Mesendoderm (in vitro differentiated cells): ENCODE measurements around the gene MPC1.

Experiments used
- DNase-seq: peaks from one replicate; pipeline ENCODE4 v3.0.0; 2013
- H2AK5ac ChIP-seq: 2 replicates; pipeline ENCODE4 v1.6.1; 2013; ENCODE audit warnings: low read length, inconsistent platforms
- H2BK120ac ChIP-seq: 2 replicates; pipeline ENCODE4 v1.6.1; 2013; ENCODE audit warnings: low read depth, mild to moderate bottlenecking, low read length, moderate library complexity, mixed read lengths
- H2BK15ac ChIP-seq: replicated peaks from 2 replicates; pipeline ENCODE4 v1.6.1; 2013; ENCODE audit warnings: low read depth, mild to moderate bottlenecking, moderate library complexity
- H2BK5ac ChIP-seq: 2 replicates; pipeline ENCODE4 v1.6.1; 2013; ENCODE audit warnings: low read length, inconsistent platforms
- H3K18ac ChIP-seq: 2 replicates; pipeline ENCODE4 v1.6.1; 2013; ENCODE audit warnings: mild to moderate bottlenecking, low read length, mixed read lengths
- H3K23ac ChIP-seq: one replicate; pipeline ENCODE4 v1.6.1; 2013; ENCODE audit warnings: low read length
- H3K27ac ChIP-seq: 2 replicates; pipeline ENCODE4 v1.5.1; 2013; ENCODE audit warnings: low read depth, mild to moderate bottlenecking, inconsistent platforms, low read length, moderate library complexity
- H3K27me3 ChIP-seq: 2 replicates; pipeline ENCODE4 v1.6.1; 2013; ENCODE audit warnings: low read length, control low read depth, mild to moderate bottlenecking, inconsistent platforms; ENCODE audit not compliant: insufficient read depth, poor library complexity
- H3K36me3 ChIP-seq: 2 replicates; pipeline ENCODE4 v1.6.1; 2013; ENCODE audit warnings: low read length, inconsistent platforms; ENCODE audit not compliant: control insufficient read depth, insufficient read depth
- H3K4ac ChIP-seq: one replicate; pipeline ENCODE4 v1.6.1; 2013; ENCODE audit warnings: low read depth, mild to moderate bottlenecking, low read length, moderate library complexity
- H3K4me1 ChIP-seq: 2 replicates; pipeline ENCODE4 v1.6.1; 2013; ENCODE audit warnings: low read depth, low read length, inconsistent platforms; ENCODE audit not compliant: control insufficient read depth
- H3K4me2 ChIP-seq: 2 replicates; pipeline ENCODE4 v1.6.1; 2013; ENCODE audit warnings: low read length
- H3K4me3 ChIP-seq: 2 replicates; pipeline ENCODE4 v1.5.1; 2013; ENCODE audit warnings: mild to moderate bottlenecking, low read length
- H3K56ac ChIP-seq: one replicate; pipeline ENCODE4 v1.6.1; 2013; ENCODE audit warnings: low read length
- H3K79me1 ChIP-seq: 2 replicates; pipeline ENCODE4 v1.6.1; 2013; ENCODE audit warnings: low read length, inconsistent platforms
- H3K79me2 ChIP-seq: 2 replicates; pipeline ENCODE4 v1.6.1; 2013; ENCODE audit warnings: mild to moderate bottlenecking, low read length; ENCODE audit not compliant: control insufficient read depth, insufficient read depth
- H3K9ac ChIP-seq: 2 replicates; pipeline ENCODE4 v1.6.1; 2013; ENCODE audit warnings: low read length, inconsistent platforms
- H4K5ac ChIP-seq: one replicate; pipeline ENCODE4 v1.6.1; 2013; ENCODE audit warnings: low read length
- H4K8ac ChIP-seq: one replicate; pipeline ENCODE4 v1.6.1; 2013; ENCODE audit warnings: low read depth, mild to moderate bottlenecking, control low read depth, low read length, moderate library complexity
- WGBS: extraction: QIAGEN DNeasy Blood & Tissue Kit; methylation state at CpG from one replicate; pipeline ENCODE4 v1.1.7; 2013; ENCODE audit warnings: low lambda C conversion rate, missing lambda C conversion rate; ENCODE audit not compliant: insufficient coverage; ENCODE audit errors: extremely low coverage; 5-methylcytosine and 5-hydroxymethylcytosine counted together

MPC1 gene

DNA sequence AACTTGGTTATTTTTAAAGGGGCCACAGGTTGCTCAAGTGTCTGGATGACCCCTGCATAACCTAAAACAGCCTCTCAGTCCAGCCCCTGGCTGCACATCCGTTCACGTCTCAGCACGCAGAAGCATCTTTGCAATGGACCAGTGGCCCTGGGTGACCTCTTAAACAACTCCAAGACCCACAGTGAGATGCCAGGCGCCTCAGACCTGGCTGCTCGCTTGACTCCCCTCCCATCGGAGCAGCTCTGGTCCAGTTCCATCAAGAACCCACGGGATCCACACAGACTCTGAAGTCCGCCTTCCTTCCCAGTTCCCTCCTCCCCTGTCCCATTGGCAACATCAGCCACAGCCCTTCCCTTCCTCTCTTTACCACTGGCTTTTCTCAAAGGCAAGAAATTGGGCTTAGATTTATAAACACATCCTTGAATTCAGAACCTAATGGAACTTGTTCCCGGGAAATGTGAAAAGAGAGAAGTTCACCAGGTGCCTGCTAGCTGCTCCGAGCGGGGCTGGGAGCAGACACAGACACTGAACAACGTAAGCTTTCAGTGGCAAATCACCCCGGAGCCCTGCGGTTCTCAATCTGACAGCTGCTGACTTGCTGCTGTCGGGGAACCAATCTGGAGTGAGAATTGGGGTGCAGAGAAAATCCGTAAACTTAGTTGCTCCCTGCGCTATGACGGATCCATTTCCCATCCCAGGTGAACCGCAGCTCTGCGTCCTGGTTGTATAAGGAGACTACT lies 39.6 kb upstream of the MPC1 start:
- Histone ChIP-seq H3K4me3 (no peak overlapping the region), H2BK5ac (no peak overlapping the region), H3K18ac (no peak overlapping the region), H2BK15ac (no peak overlapping the region), H2BK120ac (no peak overlapping the region), H4K8ac (no peak overlapping the region), H3K36me3 (peaks cover 2% of the 10 kb centered on the region), H3K9ac (no peak overlapping the region), H3K27ac (no peak overlapping the region), H2AK5ac (no peak overlapping the region), H3K23ac (no peak overlapping the region), H3K56ac (no peak overlapping the region), H3K27me3 (no peaks in the 10 kb centered on the region), H3K79me1 (no peaks in the 10 kb centered on the region), H3K4ac (no peak overlapping the region), H4K5ac (no peak overlapping the region), H3K79me2 (no peaks in the 10 kb centered on the region), H3K4me1 (no peaks in the 10 kb centered on the region), H3K4me2 (no peak overlapping the region)
- DNase-seq: no peak
- WGBS: no CpG with 5 or more reads among the region's 20 CpGs

DNA sequence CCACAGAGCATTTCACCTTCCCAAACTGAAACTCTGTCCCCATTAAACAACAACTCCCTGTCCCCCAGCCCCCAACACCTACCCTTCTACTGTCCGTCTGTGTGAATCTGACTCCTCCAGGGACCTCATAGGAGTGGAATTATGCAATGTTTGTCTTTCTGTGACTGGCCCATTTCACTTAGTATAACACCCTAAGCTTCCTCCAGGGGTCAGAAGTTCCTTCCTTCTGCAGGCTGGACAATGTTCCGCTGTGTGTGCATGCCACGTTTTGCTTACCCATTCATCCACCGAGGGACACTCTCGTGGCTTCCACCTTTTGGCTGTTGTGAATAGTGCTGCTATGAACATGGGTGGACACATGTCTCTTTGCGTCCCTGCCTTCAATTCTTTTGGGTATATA lies 37.6 kb upstream of the MPC1 start:
- Histone ChIP-seq H2BK15ac (no peak overlapping the region), H3K36me3 (peaks cover 2% of the 10 kb centered on the region), H3K27me3 (no peaks in the 10 kb centered on the region), H3K27ac (no peak overlapping the region), H3K4me2 (no peak overlapping the region), H3K23ac (no peak overlapping the region), H3K56ac (no peak overlapping the region), H2BK120ac (no peak overlapping the region), H3K9ac (no peak overlapping the region), H3K4ac (no peak overlapping the region), H4K5ac (no peak overlapping the region), H2AK5ac (no peak overlapping the region), H3K18ac (no peak overlapping the region), H3K79me2 (no peaks in the 10 kb centered on the region), H2BK5ac (no peak overlapping the region), H3K4me3 (no peak overlapping the region), H3K4me1 (no peaks in the 10 kb centered on the region), H3K79me1 (no peaks in the 10 kb centered on the region), H4K8ac (no peak overlapping the region)
- no CpG with 5 or more reads among the region's 6 CpGs for WGBS
- no peak for DNase-seq

DNA sequence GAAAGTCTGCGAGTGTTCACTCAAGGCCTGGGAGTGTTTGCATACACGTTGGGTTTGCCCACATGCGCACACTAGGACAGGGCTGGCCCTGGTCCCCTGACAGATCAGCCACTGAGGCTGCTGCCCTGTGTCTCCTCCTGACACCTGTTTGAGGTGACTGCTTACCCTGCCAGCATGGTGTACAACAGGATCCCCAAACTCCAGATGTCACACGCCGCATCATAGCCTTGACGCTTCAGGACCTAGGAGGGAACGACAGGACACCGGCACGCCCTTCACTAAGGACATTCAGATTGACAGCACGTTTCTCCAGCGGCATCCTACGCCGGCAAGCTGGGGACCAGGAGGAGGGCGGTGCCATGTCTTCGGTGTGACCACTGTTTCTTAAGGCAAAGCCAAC lies 37.0 kb upstream of the MPC1 start:
- H3K27ac ChIP-seq: no peak overlapping the region
- no peak overlapping the region for H3K4ac ChIP-seq
- no peak overlapping the region for H4K8ac ChIP-seq
- H3K4me1 ChIP-seq: no peaks in the 10 kb centered on the region
- no peak overlapping the region for H2BK5ac ChIP-seq
- H2BK120ac ChIP-seq: no peak overlapping the region
- H3K9ac ChIP-seq: no peak overlapping the region
- H3K79me2 ChIP-seq: no peaks in the 10 kb centered on the region
- WGBS: no CpG with 5 or more reads among the region's 15 CpGs
- no peak overlapping the region for H4K5ac ChIP-seq
- H3K56ac ChIP-seq: no peak overlapping the region
- H2BK15ac ChIP-seq: no peak overlapping the region
- no peaks in the 10 kb centered on the region for H3K27me3 ChIP-seq
- no peak overlapping the region for H3K23ac ChIP-seq
- no peak overlapping the region for H3K4me3 ChIP-seq
- H3K18ac ChIP-seq: no peak overlapping the region
- peaks cover 2% of the 10 kb centered on the region for H3K36me3 ChIP-seq
- DNase-seq: no peak
- H3K79me1 ChIP-seq: no peaks in the 10 kb centered on the region
- H2AK5ac ChIP-seq: no peak overlapping the region
- H3K4me2 ChIP-seq: no peak overlapping the region

DNA sequence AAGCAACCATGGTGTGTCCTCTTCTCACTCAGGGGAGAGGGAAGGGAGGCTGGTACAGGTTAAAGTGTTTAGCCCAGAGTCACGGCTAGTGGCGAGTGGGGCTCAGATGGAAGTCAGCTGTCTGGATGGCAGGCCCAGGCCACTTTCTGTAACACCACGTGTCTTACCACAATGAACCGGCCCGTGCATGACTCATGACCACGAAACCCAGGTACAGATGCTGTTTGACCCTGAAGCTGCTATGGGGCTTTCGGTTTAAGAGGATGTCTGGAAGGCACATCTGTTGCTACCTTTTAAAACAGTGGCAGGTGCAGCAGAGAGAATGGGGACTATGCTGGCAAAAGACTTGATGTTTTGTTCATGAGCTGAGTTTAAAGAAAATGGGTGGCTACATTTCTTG lies 36.5 kb upstream of the MPC1 start:
- H3K18ac ChIP-seq: no peak overlapping the region
- no peak overlapping the region for H2AK5ac ChIP-seq
- H3K4me1 ChIP-seq: no peaks in the 10 kb centered on the region
- no peaks in the 10 kb centered on the region for H3K79me1 ChIP-seq
- H4K8ac ChIP-seq: no peak overlapping the region
- no peak overlapping the region for H3K23ac ChIP-seq
- H3K4ac ChIP-seq: no peak overlapping the region
- H3K27me3 ChIP-seq: no peaks in the 10 kb centered on the region
- DNase-seq: no peak
- no peak overlapping the region for H2BK120ac ChIP-seq
- WGBS: no CpG with 5 or more reads among the region's 7 CpGs
- no peak overlapping the region for H3K56ac ChIP-seq
- H3K4me3 ChIP-seq: no peak overlapping the region
- H2BK15ac ChIP-seq: no peak overlapping the region
- H4K5ac ChIP-seq: no peak overlapping the region
- no peak overlapping the region for H3K27ac ChIP-seq
- H3K79me2 ChIP-seq: no peaks in the 10 kb centered on the region
- H3K9ac ChIP-seq: no peak overlapping the region
- H3K4me2 ChIP-seq: no peak overlapping the region
- H2BK5ac ChIP-seq: no peak overlapping the region
- H3K36me3 ChIP-seq: peaks cover 2% of the 10 kb centered on the region

DNA sequence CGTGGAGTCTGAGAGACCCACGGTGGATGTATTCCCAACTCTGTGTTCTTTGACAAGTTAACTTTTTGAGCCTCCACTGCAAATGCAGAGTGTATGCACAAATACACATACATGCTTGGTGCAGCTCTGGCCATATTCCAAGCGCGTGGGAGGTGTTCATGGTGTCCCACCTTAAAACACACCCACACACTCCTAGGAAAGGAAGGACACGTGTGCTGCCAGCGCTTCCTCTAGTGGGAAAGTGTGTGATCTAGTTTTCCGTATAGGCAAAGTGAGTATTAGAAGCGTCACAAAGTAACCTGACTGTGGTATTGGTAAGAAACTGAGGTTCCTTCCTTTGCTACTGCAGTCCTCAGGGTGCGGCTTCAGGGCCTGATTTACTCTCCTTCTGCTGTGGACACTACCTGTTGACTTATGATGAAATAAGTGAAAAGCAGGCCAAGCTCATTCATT lies 36.0 kb upstream of the MPC1 start:
- no peak overlapping the region for H3K4me2 ChIP-seq
- H3K18ac ChIP-seq: no peak overlapping the region
- H3K4me3 ChIP-seq: no peak overlapping the region
- no peak overlapping the region for H4K5ac ChIP-seq
- H3K36me3 ChIP-seq: peaks cover 2% of the 10 kb centered on the region
- H3K27me3 ChIP-seq: no peaks in the 10 kb centered on the region
- H2BK15ac ChIP-seq: no peak overlapping the region
- H2BK120ac ChIP-seq: no peak overlapping the region
- H4K8ac ChIP-seq: no peak overlapping the region
- H3K56ac ChIP-seq: no peak overlapping the region
- no peak overlapping the region for H3K4ac ChIP-seq
- no peak overlapping the region for H3K27ac ChIP-seq
- H2BK5ac ChIP-seq: no peak overlapping the region
- H3K4me1 ChIP-seq: no peaks in the 10 kb centered on the region
- H3K79me1 ChIP-seq: no peaks in the 10 kb centered on the region
- DNase-seq: no peak
- H3K79me2 ChIP-seq: no peaks in the 10 kb centered on the region
- H2AK5ac ChIP-seq: no peak overlapping the region
- no CpG with 5 or more reads among the region's 9 CpGs for WGBS
- H3K9ac ChIP-seq: no peak overlapping the region
- no peak overlapping the region for H3K23ac ChIP-seq

DNA sequence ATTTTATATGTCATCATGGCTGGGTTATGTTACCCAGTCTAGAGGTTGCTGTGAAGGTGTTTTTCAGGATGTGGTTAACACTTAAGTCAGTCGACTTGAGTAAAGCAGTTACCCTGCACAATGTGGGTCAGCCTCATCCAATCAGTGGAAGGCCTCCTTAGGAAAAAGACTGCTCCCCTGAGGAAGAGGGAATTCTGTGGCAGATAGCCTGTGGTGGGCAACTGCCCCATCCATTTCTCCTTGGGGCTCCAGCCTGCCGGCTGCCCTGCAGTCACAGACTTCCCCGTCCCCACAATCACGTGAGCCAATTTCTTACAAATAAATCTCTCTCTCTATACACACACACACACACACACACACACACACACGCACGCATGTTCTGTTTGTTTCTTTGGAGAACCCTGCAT lies 34.5 kb upstream of the MPC1 start:
- H3K36me3 ChIP-seq: peaks cover 2% of the 10 kb centered on the region
- no peak overlapping the region for H4K8ac ChIP-seq
- no peaks in the 10 kb centered on the region for H3K79me2 ChIP-seq
- H4K5ac ChIP-seq: no peak overlapping the region
- H2AK5ac ChIP-seq: no peak overlapping the region
- no peak overlapping the region for H3K4ac ChIP-seq
- no peak overlapping the region for H3K56ac ChIP-seq
- no peak overlapping the region for H3K27ac ChIP-seq
- no peak overlapping the region for H2BK15ac ChIP-seq
- H2BK5ac ChIP-seq: no peak overlapping the region
- no peak overlapping the region for H3K9ac ChIP-seq
- no peaks in the 10 kb centered on the region for H3K4me1 ChIP-seq
- no peak overlapping the region for H3K23ac ChIP-seq
- H3K27me3 ChIP-seq: no peaks in the 10 kb centered on the region
- H2BK120ac ChIP-seq: no peak overlapping the region
- no peak overlapping the region for H3K18ac ChIP-seq
- no peak overlapping the region for H3K4me3 ChIP-seq
- no peak for DNase-seq
- WGBS: no CpG with 5 or more reads among the region's 6 CpGs
- no peak overlapping the region for H3K4me2 ChIP-seq
- no peaks in the 10 kb centered on the region for H3K79me1 ChIP-seq
